ENCODE data around the gene LRIT2. TPM values are rescaled to one million over a fixed set of nuclear protein-coding genes. Genes with fewer than 3 reads are reported as not detected.

The LRIT2 gene
- total and polyA plus RNA-seq, 9 of the 15 experiments (the other 6 are each of a cell fraction or from before 2014, with no cell fraction given) = not detected

- TF ChIP-seq ARID3A (IDR thresholded peaks at IDR 0.05; ENCODE audit: borderline replicate concordance, low read depth, low read length) = no peak
- TF ChIP-seq TCF7 (IDR thresholded peaks at IDR 0.05; ENCODE audit: borderline replicate concordance) = no peak
- TF ChIP-seq BDP1 (IDR thresholded peaks at IDR 0.05; ENCODE audit: insufficient read depth, insufficient read length) = no peak
- TF ChIP-seq CTBP1 (IDR thresholded peaks at IDR 0.05; ENCODE audit: borderline replicate concordance) = peak; percentile 31; the same call in 1 of the 2 replicates
- TF ChIP-seq MYC (IDR thresholded peaks at IDR 0.05; ENCODE audit: low read depth, low read length) = no peak
- TF ChIP-seq MYC (CRISPR knock-in tag; IDR thresholded peaks at IDR 0.05; ENCODE audit: borderline replicate concordance, low read depth) = no peak
- peak; percentile 34; the same call in 1 of the 2 replicates for TF ChIP-seq ZFX (CRISPR knock-in tag; IDR thresholded peaks at IDR 0.05)
- TF ChIP-seq HES1 (IDR thresholded peaks at IDR 0.05; ENCODE audit: low read depth) = no peak
- no peak for TF ChIP-seq ETS1 (conservative IDR thresholded peaks at IDR 0.05; ENCODE audit: control insufficient read depth, low read depth, low read length)
- TF ChIP-seq BMI1 (IDR thresholded peaks at IDR 0.05; ENCODE audit: low read length) = no peak
- TF ChIP-seq HLTF (IDR thresholded peaks at IDR 0.05) = no peak
- no peak for TF ChIP-seq ZBED1 (IDR thresholded peaks at IDR 0.05)
- no peak for TF ChIP-seq REST (IDR thresholded peaks at IDR 0.05; ENCODE audit: borderline replicate concordance)
- no peak for TF ChIP-seq REST (CRISPR knock-in tag; IDR thresholded peaks at IDR 0.05; ENCODE audit: low read depth)
- no peak for TF ChIP-seq RUNX1 (IDR thresholded peaks at IDR 0.05; ENCODE audit: low read depth)
- no peak for TF ChIP-seq ZNF408 (CRISPR knock-in tag; IDR thresholded peaks at IDR 0.05; ENCODE audit: low read depth)
- TF ChIP-seq TBP (optimal IDR thresholded peaks at IDR 0.05; ENCODE audit: low read depth, low read length) = no peak
These were observed 24.7 kb downstream of the LRIT2 start (continued) for GRCh38 chr10:84200537-84201243.

Data from K562 (cell line).